Kidney (tissue), 14 donors: ENCODE data around the gene PEA15. TPM values are rescaled to one million over a fixed set of nuclear protein-coding genes. Genes with fewer than 3 reads are reported as not detected.

Source experiments
- DNase-seq, 5 donors: peaks; one replicate each; pipeline ENCODE4 v3.0.0-alpha.2; 2013 to 2020
- FAIRE-seq: peaks from 2 replicates; lab custom pipeline; 2012; peaks lifted over from hg19 to GRCh38; lab: Jason Lieb, UNC
- H3K27ac ChIP-seq, 2 donors: one replicate each; pipeline ENCODE4 v1.7.0; 2013; ENCODE audit warnings: low read depth in 2 of 2, low read length in 2 of 2, inconsistent platforms in 1 of 2
- H3K27me3 ChIP-seq: one replicate; pipeline ENCODE4 v1.7.1; 2013; ENCODE audit warnings: low read length, inconsistent platforms; ENCODE audit not compliant: control insufficient read depth, insufficient read depth
- H3K36me3 ChIP-seq, 3 donors: one replicate each; pipeline versions ENCODE4 v1.7.0 to v1.7.1; 2013; ENCODE audit warnings: low read length in 3 of 3, control low read depth in 1 of 3, inconsistent platforms in 1 of 3; ENCODE audit not compliant: insufficient read depth in 3 of 3, control insufficient read depth in 2 of 3
- H3K4me1 ChIP-seq, 3 donors: one replicate each; pipeline versions ENCODE4 v1.7.0 to v1.7.1; 2013; ENCODE audit warnings: low read length in 3 of 3, inconsistent platforms in 1 of 3, low read depth in 1 of 3; ENCODE audit not compliant: control insufficient read depth in 2 of 3, insufficient read depth in 2 of 3
- H3K4me3 ChIP-seq, 3 donors: one replicate each; pipeline versions ENCODE4 v1.7.0 to v1.8.1; 2013; ENCODE audit warnings: low read length in 3 of 3, control low read depth in 1 of 3, inconsistent platforms in 1 of 3
- H3K9ac ChIP-seq, 3 donors: one replicate each; pipeline versions ENCODE4 v1.7.0 to v1.7.1; 2013; ENCODE audit warnings: low read length in 3 of 3, control low read depth in 1 of 3, inconsistent platforms in 1 of 3
- H3K9me3 ChIP-seq, 3 donors: one replicate each; pipeline versions ENCODE4 v1.7.0 to v1.7.1; 2013; ENCODE audit warnings: low read length in 3 of 3, control low read depth in 1 of 3, inconsistent platforms in 1 of 3; ENCODE audit not compliant: control insufficient read depth in 2 of 3, insufficient read depth in 1 of 3
- intact Hi-C: fragments of 100-400 bp; cut with DNase I; formaldehyde crosslinking; loops from one replicate; pipeline ENCODE4 v1.11.1; 2022
- polyA plus RNA-seq: library from polyadenylated mRNA; stranded (reverse); fragments of 350-450 nt; fragmentation: Illumina TruSeq; extraction: RNeasy Lipid Tissue Mini Kit (QIAGEN cat#74804); gene quantifications from one replicate; pipeline ENCODE4 v1.2.3, GENCODE V29; 2014; ENCODE audit warnings: low read depth, low replicate concordance; ENCODE audit not compliant: insufficient read depth
- total RNA-seq: library from RNA; stranded (reverse); fragmentation: NEBNext Ultra II Directional; extraction: Animal tissue kit (Norgen Biotek cat#: 25700); gene quantifications from one replicate; pipeline ENCODE4 v1.2.1, GENCODE V29; 2021
- TF ChIP-seq, protein P1 (sequence below): IDR thresholded peaks from 3 replicates; pipeline ENCODE4 v1.5.1; 2012; ENCODE audit warnings: mild to moderate bottlenecking, moderate library complexity, borderline replicate concordance; ENCODE audit not compliant: insufficient read depth; ENCODE audit errors: extremely low read depth
- donor health status: control.
- donor health status: control.
- donor health status: control.
- donor health status: control.
- donor health status: control.
- donor health status: DM: yes; HTN: yes; CAD: no.
- donor health status: Normal renal cell carcinoma (clear cell type).

The PEA15 gene
- total and polyA plus RNA-seq, 2 donors from 2014 or later: 112 to 143 TPM

GRCh38 chr1:160186246-160186645, 18.9 kb upstream of the PEA15 start:
- peak in 1 of 5 donors; percentile 57 for DNase-seq

DNA sequence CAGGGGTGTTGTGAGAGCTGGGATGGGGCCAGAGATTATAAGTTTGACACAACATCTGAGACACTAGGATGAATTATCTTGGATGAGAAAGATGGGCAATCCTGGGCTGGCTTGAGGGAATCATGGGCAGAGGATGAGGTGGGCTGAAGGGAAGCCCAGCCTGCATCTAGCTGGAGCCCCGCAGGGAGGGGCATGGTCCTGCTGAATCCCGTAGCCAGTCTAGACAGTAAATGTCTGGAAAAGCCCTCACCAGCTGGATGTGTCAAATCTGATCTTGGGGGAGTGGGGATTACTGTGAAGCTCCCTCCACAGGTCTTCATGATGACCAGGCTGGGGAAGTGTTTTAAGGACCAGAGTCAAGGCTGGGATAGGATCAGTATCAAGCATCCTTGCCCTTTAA, 18.5 kb upstream of the PEA15 start:
- DNase-seq: no peak
- no peaks in the 10 kb centered on the region for H3K4me1 ChIP-seq
- no peak for FAIRE-seq
- no peaks in the 10 kb centered on the region for H3K9me3 ChIP-seq
- no peak overlapping the region for H3K4me3 ChIP-seq
- TF ChIP-seq, protein P1, sequence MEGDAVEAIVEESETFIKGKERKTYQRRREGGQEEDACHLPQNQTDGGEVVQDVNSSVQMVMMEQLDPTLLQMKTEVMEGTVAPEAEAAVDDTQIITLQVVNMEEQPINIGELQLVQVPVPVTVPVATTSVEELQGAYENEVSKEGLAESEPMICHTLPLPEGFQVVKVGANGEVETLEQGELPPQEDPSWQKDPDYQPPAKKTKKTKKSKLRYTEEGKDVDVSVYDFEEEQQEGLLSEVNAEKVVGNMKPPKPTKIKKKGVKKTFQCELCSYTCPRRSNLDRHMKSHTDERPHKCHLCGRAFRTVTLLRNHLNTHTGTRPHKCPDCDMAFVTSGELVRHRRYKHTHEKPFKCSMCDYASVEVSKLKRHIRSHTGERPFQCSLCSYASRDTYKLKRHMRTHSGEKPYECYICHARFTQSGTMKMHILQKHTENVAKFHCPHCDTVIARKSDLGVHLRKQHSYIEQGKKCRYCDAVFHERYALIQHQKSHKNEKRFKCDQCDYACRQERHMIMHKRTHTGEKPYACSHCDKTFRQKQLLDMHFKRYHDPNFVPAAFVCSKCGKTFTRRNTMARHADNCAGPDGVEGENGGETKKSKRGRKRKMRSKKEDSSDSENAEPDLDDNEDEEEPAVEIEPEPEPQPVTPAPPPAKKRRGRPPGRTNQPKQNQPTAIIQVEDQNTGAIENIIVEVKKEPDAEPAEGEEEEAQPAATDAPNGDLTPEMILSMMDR: no peak
- no peaks in the 10 kb centered on the region for H3K36me3 ChIP-seq
- no peak overlapping the region for H3K9ac ChIP-seq
- intact Hi-C loops: no loop called here
- no peaks in the 10 kb centered on the region for H3K27me3 ChIP-seq
- no peak overlapping the region for H3K27ac ChIP-seq

More at GRCh38 chr1:160186246-160186645, 18.9 kb upstream of the PEA15 start:
- TF ChIP-seq, protein P1: no peak
- Histone ChIP-seq H3K9me3 (no peaks in the 10 kb centered on the region), H3K36me3 (no peaks in the 10 kb centered on the region), H3K4me3 (no peak overlapping the region), H3K4me1 (no peaks in the 10 kb centered on the region), H3K27me3 (no peaks in the 10 kb centered on the region), H3K27ac (no peak overlapping the region), H3K9ac (no peak overlapping the region)
- FAIRE-seq: no peak
- intact Hi-C loops: no loop called here

DNA sequence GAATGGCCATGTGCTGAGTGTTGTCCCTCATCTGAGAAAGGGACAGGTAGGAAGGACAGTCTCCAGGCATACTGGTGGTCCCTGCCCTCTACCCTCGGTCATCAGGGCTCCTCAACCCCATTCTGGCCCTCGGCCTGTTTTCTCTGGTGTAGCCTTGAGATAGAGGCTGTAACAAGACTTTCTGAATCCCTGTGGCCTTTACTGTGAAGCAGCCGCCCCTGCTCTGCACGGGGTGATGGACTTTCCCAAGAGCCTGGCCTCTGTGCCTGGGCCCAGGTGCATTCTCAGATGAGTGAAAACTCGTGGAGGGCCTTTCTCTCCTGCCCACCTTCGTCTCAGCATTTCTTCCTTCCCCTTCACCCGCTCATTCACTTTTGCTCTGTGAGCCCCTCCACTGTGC, 17.8 kb upstream of the PEA15 start:
- FAIRE-seq: no peak
- Histone ChIP-seq H3K4me1 (no peaks in the 10 kb centered on the region), H3K9ac (no peak overlapping the region), H3K27me3 (no peaks in the 10 kb centered on the region), H3K9me3 (no peaks in the 10 kb centered on the region), H3K27ac (no peak overlapping the region), H3K4me3 (no peak overlapping the region), H3K36me3 (no peaks in the 10 kb centered on the region)
- TF ChIP-seq, protein P1: no peak
- no peak for DNase-seq
- intact Hi-C loops: no loop called here

DNA sequence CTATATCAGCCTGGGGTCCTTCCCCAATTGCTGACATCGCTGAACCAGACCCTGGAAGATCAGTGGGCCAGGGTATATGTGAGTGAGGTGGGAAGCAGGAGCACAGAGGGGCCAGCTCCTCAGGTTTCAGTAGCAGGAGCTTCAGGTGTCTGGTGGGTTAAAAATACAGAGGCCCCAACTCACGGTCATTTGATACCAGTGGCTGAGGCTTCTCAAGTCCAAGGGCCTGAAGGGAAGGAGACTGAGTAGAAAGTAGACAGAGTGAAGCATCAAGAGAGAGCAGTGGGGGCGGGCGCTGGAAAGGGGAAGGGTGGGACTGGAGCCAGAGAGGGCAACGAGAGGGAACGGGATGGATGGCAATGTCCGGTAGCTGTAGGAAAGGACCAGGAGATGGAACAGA, 16.8 kb upstream of the PEA15 start:
- no peak for FAIRE-seq
- no peaks in the 10 kb centered on the region for H3K9me3 ChIP-seq
- TF ChIP-seq, protein P1: no peak
- H3K27me3 ChIP-seq: no peaks in the 10 kb centered on the region
- no peaks in the 10 kb centered on the region for H3K36me3 ChIP-seq
- H3K9ac ChIP-seq: no peak overlapping the region
- no peak overlapping the region for H3K4me3 ChIP-seq
- DNase-seq: peak in 2 of 5 donors; percentile 25 to 59
- intact Hi-C loops: no loop called here
- peaks cover 2 to 3% (median 2%) of the 10 kb centered on the region in 3 donors for H3K4me1 ChIP-seq
- H3K27ac ChIP-seq: no peak overlapping the region
